SH-SY5Y (cell line): Measurements from ENCODE around the gene CADPS2.

Experiments
- GATA2 ChIP-seq: IDR thresholded peaks from 2 replicates; pipeline ENCODE4 v1.6.1; 2011; ENCODE audit warnings: mild to moderate bottlenecking, low read depth, low read length
- GATA3 ChIP-seq: IDR thresholded peaks from 2 replicates; pipeline ENCODE4 v1.6.1; 2011; ENCODE audit warnings: low read depth, mild to moderate bottlenecking, low read length, moderate library complexity

- TF ChIP-seq GATA2 (no peak), GATA3 (no peak)
These were observed 417.3 kb downstream of the CADPS2 start for GRCh38 chr7:122468945-122469344.
